H9 (cell line): ENCODE results near the gene ZWILCH. TPM values are rescaled to one million over a fixed set of nuclear protein-coding genes. Genes with fewer than 3 reads are reported as not detected.

Experiments used
- DNase-seq: peaks from one replicate; pipeline ENCODE4 v3.0.0-alpha.2; 2017
- H2AFZ ChIP-seq: one replicate; pipeline ENCODE4 v1.6.1; 2013; ENCODE audit warnings: mild to moderate bottlenecking, low read length, control low read depth, moderate library complexity
- H2AK5ac ChIP-seq: 2 replicates; pipeline ENCODE4 v1.6.1; 2013; ENCODE audit warnings: low read length, control low read depth, mixed read lengths; ENCODE audit not compliant: insufficient read length
- H2BK120ac ChIP-seq: one replicate; pipeline ENCODE4 v1.6.1; 2013; ENCODE audit warnings: low read depth, mild to moderate bottlenecking, low read length, control low read depth, inconsistent platforms; ENCODE audit not compliant: poor library complexity, severe bottlenecking
- H2BK12ac ChIP-seq: 2 replicates; pipeline ENCODE4 v1.6.1; 2013; ENCODE audit warnings: low read length, control low read depth, mixed read lengths, low read depth; ENCODE audit not compliant: insufficient read length
- H2BK15ac ChIP-seq: 2 replicates; pipeline ENCODE4 v1.6.1; 2013; ENCODE audit warnings: low read depth, low read length, control low read depth
- H2BK20ac ChIP-seq: one replicate; pipeline ENCODE4 v1.6.1; 2013; ENCODE audit warnings: low read depth, mild to moderate bottlenecking, low read length, control low read depth, inconsistent platforms; ENCODE audit not compliant: poor library complexity, severe bottlenecking
- H2BK5ac ChIP-seq: 2 replicates; pipeline ENCODE4 v1.6.1; 2013; ENCODE audit warnings: low read length, control low read depth, mixed read lengths; ENCODE audit not compliant: insufficient read length
- H3K14ac ChIP-seq: 2 replicates; pipeline ENCODE4 v1.6.1; 2013; ENCODE audit warnings: low read length, control low read depth; ENCODE audit not compliant: insufficient read depth
- H3K18ac ChIP-seq: 2 replicates; pipeline ENCODE4 v1.6.1; 2013; ENCODE audit warnings: low read depth, mild to moderate bottlenecking, mixed read lengths, low read length, control low read depth; ENCODE audit not compliant: insufficient read length
- H3K23ac ChIP-seq: 2 replicates; pipeline ENCODE4 v1.6.1; 2013; ENCODE audit warnings: low read length, control low read depth, mixed read lengths, low read depth; ENCODE audit not compliant: insufficient read length
- H3K23me2 ChIP-seq: 2 replicates; pipeline ENCODE4 v1.6.1; 2013; ENCODE audit warnings: low read depth, mild to moderate bottlenecking, mixed read lengths, low read length, control low read depth; ENCODE audit not compliant: insufficient read length, poor library complexity, severe bottlenecking
- H3K27ac ChIP-seq: 2 replicates; pipeline ENCODE4 v1.5.1; 2013; ENCODE audit warnings: low read length, control low read depth, mixed read lengths, low read depth; ENCODE audit not compliant: insufficient read length
- H3K27me3 ChIP-seq: 2 replicates; pipeline ENCODE4 v1.6.1; 2013; ENCODE audit warnings: low read length, control low read depth, inconsistent platforms; ENCODE audit not compliant: insufficient read depth
- H3K4ac ChIP-seq: 2 replicates; pipeline ENCODE4 v1.6.1; 2013; ENCODE audit warnings: low read depth, mild to moderate bottlenecking, control low read depth, inconsistent platforms, low read length, moderate library complexity
- H3K4me1 ChIP-seq: 2 replicates; pipeline ENCODE4 v1.6.1; 2013; ENCODE audit warnings: low read length, control low read depth, inconsistent platforms; ENCODE audit not compliant: insufficient read depth
- H3K4me2 ChIP-seq: 2 replicates; pipeline ENCODE4 v1.6.1; 2013; ENCODE audit warnings: low read length, control low read depth, mixed read lengths; ENCODE audit not compliant: insufficient read length, insufficient read depth
- H3K56ac ChIP-seq: 2 replicates; pipeline ENCODE4 v1.6.1; 2013; ENCODE audit warnings: low read depth, mild to moderate bottlenecking, mixed read lengths, low read length, control low read depth; ENCODE audit not compliant: insufficient read length
- H3K79me1 ChIP-seq: 2 replicates; pipeline ENCODE4 v1.6.1; 2013; ENCODE audit warnings: low read depth, mild to moderate bottlenecking, moderate library complexity, low read length, control low read depth, inconsistent platforms; ENCODE audit not compliant: insufficient read depth, poor library complexity, severe bottlenecking
- H3K79me2 ChIP-seq: 2 replicates; pipeline ENCODE4 v1.6.1; 2013; ENCODE audit warnings: low read length, control low read depth, inconsistent platforms; ENCODE audit not compliant: insufficient read depth
- H3K9ac ChIP-seq: 2 replicates; pipeline ENCODE4 v1.6.1; 2013; ENCODE audit warnings: low read length, control low read depth, mixed read lengths; ENCODE audit not compliant: insufficient read length; ENCODE audit errors: extremely low read depth
- H3K9me3 ChIP-seq: one replicate; pipeline ENCODE4 v1.6.1; 2013; ENCODE audit warnings: low read depth, low read length, inconsistent platforms; ENCODE audit not compliant: control insufficient read depth
- H3T11ph ChIP-seq: one replicate; pipeline ENCODE4 v1.6.1; 2013; ENCODE audit warnings: mild to moderate bottlenecking, low read length, control low read depth, inconsistent platforms
- H4K20me1 ChIP-seq: one replicate; pipeline ENCODE4 v1.6.1; 2013; ENCODE audit not compliant: control insufficient read depth, insufficient read length, insufficient read depth
- H4K5ac ChIP-seq: 2 replicates; pipeline ENCODE4 v1.6.1; 2013; ENCODE audit warnings: low read depth, mild to moderate bottlenecking, mixed read lengths, low read length, control low read depth; ENCODE audit not compliant: insufficient read length
- H4K8ac ChIP-seq: replicated peaks from 2 replicates; pipeline ENCODE4 v1.6.1; 2013; ENCODE audit warnings: low read length, control low read depth, mixed read lengths, low read depth; ENCODE audit not compliant: insufficient read length
- H4K91ac ChIP-seq: 2 replicates; pipeline ENCODE4 v1.6.1; 2013; ENCODE audit warnings: low read depth, mild to moderate bottlenecking, moderate library complexity, mixed read lengths, low read length, control low read depth; ENCODE audit not compliant: insufficient read length
- H3K27ac Mint-ChIP-seq, 3 experiments: 2 replicates in 2 of 3; 3 replicates in 1 of 3; pipeline ENCODE4 v1.8.0; 2020 to 2021; ENCODE audit warnings: mixed read lengths in 3 of 3, mild to moderate bottlenecking in 1 of 3, moderate library complexity in 1 of 3
- H3K27me3 Mint-ChIP-seq: 2 replicates; pipeline ENCODE4 v1.8.0; 2021; ENCODE audit warnings: low read depth, mild to moderate bottlenecking, moderate library complexity, mixed read lengths
- H3K36me3 Mint-ChIP-seq, 3 experiments: 2 replicates in 2 of 3; 3 replicates in 1 of 3; pipeline ENCODE4 v1.8.0; 2020 to 2021; ENCODE audit warnings: low read depth in 3 of 3, mixed read lengths in 3 of 3; ENCODE audit not compliant: insufficient read depth in 1 of 3
- H3K4me1 Mint-ChIP-seq, 2 experiments: 2 replicates each; pipeline ENCODE4 v1.8.0; 2020; ENCODE audit warnings: mixed read lengths in 2 of 2
- H3K4me3 Mint-ChIP-seq, 2 experiments: 2 replicates in 1 of 2; 3 replicates in 1 of 2; pipeline ENCODE4 v1.8.0; 2020 to 2021; ENCODE audit warnings: mild to moderate bottlenecking in 2 of 2, mixed read lengths in 2 of 2, moderate library complexity in 1 of 2
- H3K9me3 Mint-ChIP-seq, 2 experiments: 2 replicates in 1 of 2; 3 replicates in 1 of 2; pipeline ENCODE4 v1.8.0; 2020; ENCODE audit warnings: mild to moderate bottlenecking in 2 of 2, mixed read lengths in 2 of 2, moderate library complexity in 1 of 2
- WGBS: extraction: QIAGEN DNeasy Blood & Tissue Kit; methylation state at CpG from one replicate; pipeline ENCODE4 v1.1.7; 2013; ENCODE audit warnings: missing lambda C conversion rate, low lambda C conversion rate, mixed read lengths; ENCODE audit not compliant: insufficient read length; ENCODE audit errors: extremely low coverage; 5-methylcytosine and 5-hydroxymethylcytosine counted together
- total RNA-seq: library from RNA; stranded (reverse); gene quantifications from 2 replicates; pipeline ENCODE4 v1.2.1, GENCODE V29; 2021
- TF ChIP-seq, protein P1 (sequence below): fragments of 200-600 bp; sonication (generic); conservative IDR thresholded peaks from 3 replicates; pipeline ENCODE4 v1.8.0; 2021; ENCODE audit warnings: antibody characterized with exemption, mild to moderate bottlenecking

ZWILCH gene
- total RNA-seq, 1 experiment from 2014 or later, result 47.2 TPM

DNA sequence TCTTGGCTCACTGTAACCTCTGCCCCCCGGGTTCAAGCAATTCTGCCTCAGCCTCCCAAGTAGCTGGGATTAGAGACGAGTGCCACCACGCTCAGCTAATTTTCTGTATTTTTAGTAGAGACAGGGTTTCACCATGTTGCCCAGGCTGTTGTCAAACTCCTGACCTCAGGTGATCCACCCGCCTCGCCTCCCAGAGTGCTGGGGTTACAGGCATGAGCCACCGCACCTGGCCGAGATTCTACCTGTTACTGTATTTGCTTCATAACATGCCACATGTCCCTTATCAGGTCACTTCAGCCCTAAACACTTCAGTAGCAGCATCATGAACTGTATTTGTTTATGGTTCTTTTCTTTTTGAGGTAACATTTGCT, 68.2 kb downstream of the ZWILCH start:
- H3K9ac ChIP-seq, result no peak overlapping the region
- no peaks in the 10 kb centered on the region for H3K79me2 ChIP-seq
- H3K79me1 ChIP-seq, result no peaks in the 10 kb centered on the region
- DNase-seq, result no peak
- no peak overlapping the region for H3K18ac ChIP-seq
- H4K5ac ChIP-seq, result no peak overlapping the region
- H2BK20ac ChIP-seq, result no peak overlapping the region
- no peaks in the 10 kb centered on the region for H3K9me3 Mint-ChIP-seq
- H2BK15ac ChIP-seq, result no peak overlapping the region
- no peaks in the 10 kb centered on the region for H3K9me3 ChIP-seq
- no peak overlapping the region for H3K4me3 Mint-ChIP-seq
- no peak overlapping the region for H2AK5ac ChIP-seq
- no CpG with 5 or more reads among the region's 7 CpGs for WGBS
- no peaks in the 10 kb centered on the region for H4K20me1 ChIP-seq
- no peak overlapping the region for H3K4ac ChIP-seq
- no peak overlapping the region for H3K27ac ChIP-seq
- no peak overlapping the region for H3K23ac ChIP-seq
- H3K27me3 Mint-ChIP-seq, result no peaks in the 10 kb centered on the region; the same call in 1 of the 2 replicates
- TF ChIP-seq, protein P1, sequence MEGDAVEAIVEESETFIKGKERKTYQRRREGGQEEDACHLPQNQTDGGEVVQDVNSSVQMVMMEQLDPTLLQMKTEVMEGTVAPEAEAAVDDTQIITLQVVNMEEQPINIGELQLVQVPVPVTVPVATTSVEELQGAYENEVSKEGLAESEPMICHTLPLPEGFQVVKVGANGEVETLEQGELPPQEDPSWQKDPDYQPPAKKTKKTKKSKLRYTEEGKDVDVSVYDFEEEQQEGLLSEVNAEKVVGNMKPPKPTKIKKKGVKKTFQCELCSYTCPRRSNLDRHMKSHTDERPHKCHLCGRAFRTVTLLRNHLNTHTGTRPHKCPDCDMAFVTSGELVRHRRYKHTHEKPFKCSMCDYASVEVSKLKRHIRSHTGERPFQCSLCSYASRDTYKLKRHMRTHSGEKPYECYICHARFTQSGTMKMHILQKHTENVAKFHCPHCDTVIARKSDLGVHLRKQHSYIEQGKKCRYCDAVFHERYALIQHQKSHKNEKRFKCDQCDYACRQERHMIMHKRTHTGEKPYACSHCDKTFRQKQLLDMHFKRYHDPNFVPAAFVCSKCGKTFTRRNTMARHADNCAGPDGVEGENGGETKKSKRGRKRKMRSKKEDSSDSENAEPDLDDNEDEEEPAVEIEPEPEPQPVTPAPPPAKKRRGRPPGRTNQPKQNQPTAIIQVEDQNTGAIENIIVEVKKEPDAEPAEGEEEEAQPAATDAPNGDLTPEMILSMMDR, result no peak
- H4K8ac ChIP-seq, result no peak overlapping the region
- no peak overlapping the region for H2AFZ ChIP-seq
- no peaks in the 10 kb centered on the region for H3K23me2 ChIP-seq
- H4K91ac ChIP-seq, result no peak overlapping the region
- no peak overlapping the region for H2BK120ac ChIP-seq
- H3K27me3 ChIP-seq, result no peaks in the 10 kb centered on the region
- no peak overlapping the region for H3K14ac ChIP-seq
- H3T11ph ChIP-seq, result no peak overlapping the region
- no peak overlapping the region for H3K56ac ChIP-seq
- no peaks in the 10 kb centered on the region for H3K4me1 Mint-ChIP-seq
- no peaks in the 10 kb centered on the region; a peak in 1 of 7 replicates for H3K36me3 Mint-ChIP-seq
- H2BK12ac ChIP-seq, result no peak overlapping the region
- H3K4me2 ChIP-seq, result no peak overlapping the region
- H2BK5ac ChIP-seq, result no peak overlapping the region
- no peaks in the 10 kb centered on the region for H3K4me1 ChIP-seq
- no peak overlapping the region for H3K27ac Mint-ChIP-seq
